ENCODE measurements around the gene WASF1. TPM values are rescaled to one million over a fixed set of nuclear protein-coding genes. Genes with fewer than 3 reads are reported as not detected.

WASF1 gene
- total and polyA plus RNA-seq, 8 donors, result 5.5 to 27.3 (median 21.8) TPM

- H3K27ac ChIP-seq, result peak overlapping the region; percentile 49 to 73
- intact Hi-C loops (cut with DNase I), result no loop called here
- TF ChIP-seq CTCF (IDR thresholded peaks at IDR 0.05), result no peak
Observed at GRCh38 chr6:110097443-110097842, 82.0 kb downstream of the WASF1 start.

DNA sequence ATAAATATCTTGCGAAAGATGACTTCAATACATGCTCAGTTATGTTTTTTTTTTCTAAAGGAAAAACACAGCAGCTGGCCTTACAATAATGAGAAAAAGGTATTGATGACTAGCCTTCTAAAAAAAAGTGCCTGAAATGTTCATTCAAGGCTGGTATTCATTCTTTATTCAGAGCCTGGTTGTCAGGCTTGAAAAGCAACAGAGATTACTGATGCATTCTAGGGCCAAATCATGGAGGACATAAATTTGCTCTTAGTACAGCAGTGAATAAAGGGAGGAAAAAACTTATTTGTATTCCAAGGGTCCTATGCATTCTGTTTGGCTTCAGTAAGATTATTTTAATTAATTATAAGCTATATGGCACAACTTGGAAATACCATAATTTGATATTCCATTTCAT, 83.5 kb downstream of the WASF1 start:
- intact Hi-C loops (cut with DNase I), result no loop called here
- no peak overlapping the region for H3K4me3 ChIP-seq
- H3K36me3 ChIP-seq, result no peaks in the 10 kb centered on the region
- H3K9me3 ChIP-seq, result no peaks in the 10 kb centered on the region
- DNase-seq (no peak), ATAC-seq (no peak)
- TF ChIP-seq CTCF (IDR thresholded peaks at IDR 0.05), result no peak
- peaks cover 8 to 34% of the 10 kb centered on the region in 2 donors for H3K4me1 ChIP-seq
- no peak overlapping the region for H3K27ac ChIP-seq
- H3K27me3 ChIP-seq, result no peaks in the 10 kb centered on the region

More at GRCh38 chr6:110097443-110097842, 82.0 kb downstream of the WASF1 start:
- ATAC-seq, result no peak
- Histone ChIP-seq H3K27me3 (no peaks in the 10 kb centered on the region), H3K4me1 (peaks cover 8 to 34% of the 10 kb centered on the region in 2 donors), H3K36me3 (no peaks in the 10 kb centered on the region), H3K4me3 (no peak overlapping the region), H3K9me3 (no peaks in the 10 kb centered on the region)
- DNase-seq, result no peak

DNA sequence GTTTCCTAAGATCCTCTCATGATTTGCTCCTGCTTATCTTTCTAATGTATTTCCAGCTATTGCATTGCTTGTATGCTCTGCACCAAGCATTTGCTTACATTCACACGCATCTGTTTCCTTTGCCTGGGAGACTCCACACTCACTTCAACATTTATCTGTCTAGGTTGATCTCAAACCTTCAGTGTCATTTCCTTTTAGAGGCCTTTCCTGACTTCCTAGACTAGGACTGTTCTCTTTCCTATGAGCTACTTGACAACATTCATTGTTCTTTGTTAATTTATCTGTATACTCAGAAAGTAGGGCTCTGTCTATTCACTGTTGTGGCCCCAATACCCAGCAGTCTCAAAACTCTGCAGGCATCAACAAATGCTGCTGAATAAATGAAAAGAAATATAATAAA, 84.4 kb downstream of the WASF1 start:
- H3K27ac ChIP-seq, result no peak overlapping the region
- peaks cover 8 to 34% of the 10 kb centered on the region in 2 donors for H3K4me1 ChIP-seq
- no peak for ATAC-seq
- H3K36me3 ChIP-seq, result no peaks in the 10 kb centered on the region
- no peaks in the 10 kb centered on the region for H3K27me3 ChIP-seq
- H3K4me3 ChIP-seq, result no peak overlapping the region
- intact Hi-C loops (cut with DNase I), result no loop called here
- DNase-seq, result no peak
- H3K9me3 ChIP-seq, result no peaks in the 10 kb centered on the region
- no peak for TF ChIP-seq CTCF (IDR thresholded peaks at IDR 0.05)

- no peaks in the 10 kb centered on the region for H3K36me3 ChIP-seq
- DNase-seq (no peak), ATAC-seq (no peak)
- TF ChIP-seq CTCF (IDR thresholded peaks at IDR 0.05), result no peak
- intact Hi-C loops (cut with DNase I), result no loop called here
- no peak overlapping the region for H3K27ac ChIP-seq
- no peak overlapping the region for H3K4me3 ChIP-seq
- H3K9me3 ChIP-seq, result no peaks in the 10 kb centered on the region
- H3K4me1 ChIP-seq, result peaks cover 8 to 34% of the 10 kb centered on the region in 2 donors
- H3K27me3 ChIP-seq, result no peaks in the 10 kb centered on the region
Observed at GRCh38 chr6:110093981-110094380, 85.5 kb downstream of the WASF1 start.

- no peaks in the 10 kb centered on the region for H3K9me3 ChIP-seq
- H3K4me1 ChIP-seq, result peaks cover 0 to 8% of the 10 kb centered on the region in 2 donors
- H3K36me3 ChIP-seq, result no peaks in the 10 kb centered on the region
- H3K4me3 ChIP-seq, result no peak overlapping the region
- no peak for TF ChIP-seq CTCF (IDR thresholded peaks at IDR 0.05)
- ATAC-seq (no peak), DNase-seq (no peak)
- no peak overlapping the region for H3K27ac ChIP-seq
- intact Hi-C loops (cut with DNase I), result no loop called here
- no peaks in the 10 kb centered on the region for H3K27me3 ChIP-seq
Observed at GRCh38 chr6:110090876-110091275, 88.6 kb downstream of the WASF1 start.

All from left lung (tissue), 10 donors.